T-cell (primary cell): ENCODE measurements around the gene ADAMTS17. TPM values are rescaled to one million over a fixed set of nuclear protein-coding genes. Genes with fewer than 3 reads are reported as not detected.

Experiments
- ATAC-seq, 4 experiments: fragments of 200-7000 bp in 3 of 4; fragments of 150-1000 bp in 1 of 4; cut with Tn5 transposase; replicated peaks in 1 of 4; 1 replicate in 3 of 4; 2 replicates in 1 of 4; pipeline ENCODE4 v1.10.0; 2021; ENCODE audit warnings: moderate library complexity in 3 of 4, mild to moderate bottlenecking in 2 of 4, moderate number of reproducible peaks in 1 of 4
- CTCF ChIA-PET, 2 donors: fragments of 300-600 bp; sonication (Branson Sonifier 250); formaldehyde crosslinking; loops; one replicate each; lab custom pipeline; 2022; ENCODE audit warnings: antibody characterized with exemption in 2 of 2; lab: Charles Lee
- POLR2A ChIA-PET, 2 donors: fragments of 300-600 bp; sonication (Branson Sonifier 250); formaldehyde crosslinking; loops; one replicate each; lab custom pipeline; 2022; ENCODE audit warnings: antibody characterized with exemption in 2 of 2; lab: Charles Lee
- DNase-seq, 35 experiments: peaks; one replicate each; pipeline versions ENCODE4 v3.0.0 to v3.0.0-alpha.2; 2013 to 2023
- H3K27ac ChIP-seq: one replicate; pipeline ENCODE4 v1.5.1; 2013; ENCODE audit warnings: low read length
- H3K27me3 ChIP-seq, 2 experiments: replicated peaks in 1 of 2; 1 replicate in 1 of 2; 2 replicates in 1 of 2; pipeline versions ENCODE4 v1.6.1 to v1.7.0; 2013; ENCODE audit warnings: low read length in 1 of 2, mixed read lengths in 1 of 2; ENCODE audit not compliant: control insufficient read depth in 2 of 2, insufficient read depth in 2 of 2; ENCODE audit errors: extremely low read depth in 1 of 2
- H3K36me3 ChIP-seq, 2 donors: 1 replicate in 1 of 2; 2 replicates in 1 of 2; pipeline versions ENCODE4 v1.6.1 to v1.7.0; 2013; ENCODE audit warnings: low read length in 1 of 2; ENCODE audit not compliant: control insufficient read depth in 2 of 2, insufficient read depth in 1 of 2; ENCODE audit errors: extremely low read depth in 1 of 2
- H3K4me1 ChIP-seq, 2 experiments: 1 replicate in 1 of 2; 2 replicates in 1 of 2; pipeline versions ENCODE4 v1.6.1 to v1.7.0; 2013; ENCODE audit warnings: low read length in 2 of 2, mixed read lengths in 1 of 2; ENCODE audit not compliant: insufficient read depth in 2 of 2, control insufficient read depth in 1 of 2; ENCODE audit errors: extremely low read depth in 1 of 2
- H3K4me3 ChIP-seq, 2 donors: 1 replicate in 1 of 2; 2 replicates in 1 of 2; pipeline versions ENCODE4 v1.5.1 to v1.7.0; 2013; ENCODE audit warnings: mild to moderate bottlenecking in 2 of 2, low read length in 1 of 2, moderate library complexity in 1 of 2; ENCODE audit not compliant: control insufficient read depth in 1 of 2; ENCODE audit errors: extremely low read depth in 1 of 2
- H3K9me3 ChIP-seq: 2 replicates; pipeline ENCODE4 v1.7.0; 2013
- H3K27ac Mint-ChIP-seq, 2 donors: one replicate each; pipeline ENCODE4 v1.8.0; 2020 to 2021; ENCODE audit warnings: mild to moderate bottlenecking in 2 of 2, mixed read lengths in 2 of 2
- H3K27me3 Mint-ChIP-seq, 2 donors: one replicate each; pipeline ENCODE4 v1.8.0; 2021 to 2022; ENCODE audit warnings: mixed read lengths in 2 of 2
- H3K36me3 Mint-ChIP-seq: one replicate; pipeline ENCODE4 v1.8.0; 2021; ENCODE audit warnings: mixed read lengths
- H3K4me1 Mint-ChIP-seq, 3 donors: one replicate each; pipeline ENCODE4 v1.8.0; 2020 to 2022; ENCODE audit warnings: mixed read lengths in 3 of 3, mild to moderate bottlenecking in 1 of 3
- H3K4me3 Mint-ChIP-seq, 3 donors: one replicate each; pipeline ENCODE4 v1.8.0; 2020 to 2022; ENCODE audit warnings: mild to moderate bottlenecking in 3 of 3, mixed read lengths in 3 of 3, moderate library complexity in 3 of 3
- H3K9me3 Mint-ChIP-seq, 3 donors: one replicate each; pipeline ENCODE4 v1.8.0; 2020 to 2022; ENCODE audit warnings: mixed read lengths in 3 of 3
- WGBS: methylation state at CpG from one replicate; pipeline ENCODE4 v1.1.5; 2013; ENCODE audit warnings: missing lambda C conversion rate; ENCODE audit not compliant: insufficient coverage; 5-methylcytosine and 5-hydroxymethylcytosine counted together
- total RNA-seq, 35 experiments: library from RNA in 6 of 35; stranded (reverse) in 6 of 35; fragments of 120-200 nt in 1 of 35; gene quantifications; one replicate each; pipeline versions ENCODE4 v1.2.1 to v1.2.4 and lab custom pipeline; 2013 to 2026

Gene ADAMTS17
- total RNA-seq, 5 donors from 2014 or later (not counting 1 experiment from before 2014, with no cell fraction given): 8.9 to 17.8 (median 11.6) TPM

GRCh38 chr15:100009372-100009771, 332.4 kb downstream of the ADAMTS17 start:
- ChIA-PET POLR2A (no interaction called here), CTCF (no interaction called here)
- no peak overlapping the region for H3K27ac Mint-ChIP-seq

GRCh38 chr15:100008258-100008657, 333.5 kb downstream of the ADAMTS17 start:
- ChIA-PET CTCF (no interaction called here), POLR2A (no interaction called here)
- H3K4me1 Mint-ChIP-seq: no peaks in the 10 kb centered on the region
- ATAC-seq (no peak), DNase-seq (no peak)
- Histone ChIP-seq H3K4me1 (no peaks in the 10 kb centered on the region), H3K4me3 (no peak overlapping the region), H3K36me3 (no peaks in the 10 kb centered on the region), H3K9me3 (no peaks in the 10 kb centered on the region), H3K27me3 (no peaks in the 10 kb centered on the region), H3K27ac (no peak overlapping the region)
- peaks cover 9% of the 10 kb centered on the region for H3K36me3 Mint-ChIP-seq
- peaks cover 0 to 4% (median 2%) of the 10 kb centered on the region in 3 donors for H3K9me3 Mint-ChIP-seq
- no peak overlapping the region for H3K27ac Mint-ChIP-seq
- H3K27me3 Mint-ChIP-seq: no peaks in the 10 kb centered on the region
- WGBS: 86% methylated on average over 6 of the region's 6 CpGs
- no peak overlapping the region for H3K4me3 Mint-ChIP-seq

More at GRCh38 chr15:100009372-100009771, 332.4 kb downstream of the ADAMTS17 start:
- Histone ChIP-seq H3K9me3 (no peaks in the 10 kb centered on the region), H3K36me3 (no peaks in the 10 kb centered on the region), H3K4me1 (no peaks in the 10 kb centered on the region), H3K4me3 (no peak overlapping the region), H3K27ac (no peak overlapping the region), H3K27me3 (no peaks in the 10 kb centered on the region)
- ATAC-seq: no peak
- Mint-ChIP-seq H3K4me3 (no peak overlapping the region), H3K9me3 (no peaks in the 10 kb centered on the region), H3K36me3 (peaks cover 3% of the 10 kb centered on the region), H3K4me1 (no peaks in the 10 kb centered on the region), H3K27me3 (no peaks in the 10 kb centered on the region)
- 94% methylated on average over 5 of the region's 7 CpGs for WGBS
- no peak for DNase-seq

GRCh38 chr15:100007609-100008008, 334.2 kb downstream of the ADAMTS17 start:
- no peak overlapping the region for H3K27ac Mint-ChIP-seq
- Histone ChIP-seq H3K4me3 (no peak overlapping the region), H3K4me1 (no peaks in the 10 kb centered on the region), H3K9me3 (no peaks in the 10 kb centered on the region), H3K27me3 (peaks cover 0 to 3% of the 10 kb centered on the region in 2 experiments), H3K36me3 (no peaks in the 10 kb centered on the region), H3K27ac (no peak overlapping the region)
- H3K4me1 Mint-ChIP-seq: no peaks in the 10 kb centered on the region
- WGBS: 97% methylated on average over 10 of the region's 10 CpGs
- DNase-seq (no peak), ATAC-seq (no peak)
- peaks cover 9% of the 10 kb centered on the region for H3K36me3 Mint-ChIP-seq
- ChIA-PET CTCF (no interaction called here), POLR2A (no interaction called here)
- no peak overlapping the region for H3K4me3 Mint-ChIP-seq
- peaks cover 0 to 4% (median 2%) of the 10 kb centered on the region in 3 donors for H3K9me3 Mint-ChIP-seq
- no peaks in the 10 kb centered on the region for H3K27me3 Mint-ChIP-seq

- peaks cover 0 to 4% (median 2%) of the 10 kb centered on the region in 3 donors for H3K9me3 Mint-ChIP-seq
- ChIA-PET POLR2A (no interaction called here), CTCF (no interaction called here)
- H3K27ac Mint-ChIP-seq: no peak overlapping the region
- H3K4me3 ChIP-seq: no peak overlapping the region
- ATAC-seq (no peak), DNase-seq (no peak)
- H3K4me1 Mint-ChIP-seq: no peaks in the 10 kb centered on the region
- no peaks in the 10 kb centered on the region for H3K4me1 ChIP-seq
- H3K4me3 Mint-ChIP-seq: no peak overlapping the region
- H3K27me3 ChIP-seq: peaks cover 0 to 3% of the 10 kb centered on the region in 2 experiments
- H3K27ac ChIP-seq: no peak overlapping the region
- WGBS: 70% methylated on average over 4 of the region's 5 CpGs
- no peaks in the 10 kb centered on the region for H3K9me3 ChIP-seq
- H3K36me3 Mint-ChIP-seq: peaks cover 9% of the 10 kb centered on the region
- no peaks in the 10 kb centered on the region for H3K36me3 ChIP-seq
- H3K27me3 Mint-ChIP-seq: no peaks in the 10 kb centered on the region
These were observed 336.1 kb downstream of the ADAMTS17 start for GRCh38 chr15:100005715-100006114.

GRCh38 chr15:100005013-100005412, 336.8 kb downstream of the ADAMTS17 start:
- no peaks in the 10 kb centered on the region for H3K4me1 ChIP-seq
- no peak overlapping the region for H3K4me3 ChIP-seq
- Mint-ChIP-seq H3K27ac (no peak overlapping the region), H3K27me3 (no peaks in the 10 kb centered on the region), H3K4me3 (no peak overlapping the region), H3K9me3 (peaks cover 0 to 4% (median 2%) of the 10 kb centered on the region in 3 donors), H3K36me3 (peaks cover 9% of the 10 kb centered on the region), H3K4me1 (no peaks in the 10 kb centered on the region)
- no peak overlapping the region for H3K27ac ChIP-seq
- ChIA-PET POLR2A (no interaction called here), CTCF (no interaction called here)
- peaks cover 0 to 3% of the 10 kb centered on the region in 2 experiments for H3K27me3 ChIP-seq
- WGBS: 68% methylated on average over 3 of the region's 3 CpGs
- H3K9me3 ChIP-seq: no peaks in the 10 kb centered on the region
- H3K36me3 ChIP-seq: no peaks in the 10 kb centered on the region
- DNase-seq (no peak), ATAC-seq (no peak)

- H3K27me3 Mint-ChIP-seq: no peaks in the 10 kb centered on the region
- Histone ChIP-seq H3K27me3 (peaks cover 0 to 3% of the 10 kb centered on the region in 2 experiments), H3K9me3 (no peaks in the 10 kb centered on the region), H3K27ac (no peak overlapping the region), H3K4me1 (no peaks in the 10 kb centered on the region), H3K4me3 (no peak overlapping the region), H3K36me3 (no peaks in the 10 kb centered on the region)
- DNase-seq: no peak
- ChIA-PET POLR2A (no interaction called here), CTCF (no interaction called here)
- no peak overlapping the region for H3K27ac Mint-ChIP-seq
- H3K9me3 Mint-ChIP-seq: peaks cover 0 to 4% (median 2%) of the 10 kb centered on the region in 3 donors
- H3K36me3 Mint-ChIP-seq: peaks cover 6% of the 10 kb centered on the region
- no peaks in the 10 kb centered on the region for H3K4me1 Mint-ChIP-seq
- WGBS: 83% methylated on average over 13 of the region's 17 CpGs
- no peak overlapping the region for H3K4me3 Mint-ChIP-seq
- ATAC-seq: no peak
These were observed 338.8 kb downstream of the ADAMTS17 start for GRCh38 chr15:100002787-100003536.
